Measurements from ENCODE around the gene MTX2. TPM values are rescaled to one million over a fixed set of nuclear protein-coding genes. Genes with fewer than 3 reads are reported as not detected.
"Not testable (repeated sequence)": the region's sequence is repeated elsewhere in the genome, so short reads cannot be mapped to it uniquely, and the experiment has no call there.

The MTX2 gene
- total RNA-seq, 2 donors from 2014 or later: 37.1 to 41.9 TPM

DNA sequence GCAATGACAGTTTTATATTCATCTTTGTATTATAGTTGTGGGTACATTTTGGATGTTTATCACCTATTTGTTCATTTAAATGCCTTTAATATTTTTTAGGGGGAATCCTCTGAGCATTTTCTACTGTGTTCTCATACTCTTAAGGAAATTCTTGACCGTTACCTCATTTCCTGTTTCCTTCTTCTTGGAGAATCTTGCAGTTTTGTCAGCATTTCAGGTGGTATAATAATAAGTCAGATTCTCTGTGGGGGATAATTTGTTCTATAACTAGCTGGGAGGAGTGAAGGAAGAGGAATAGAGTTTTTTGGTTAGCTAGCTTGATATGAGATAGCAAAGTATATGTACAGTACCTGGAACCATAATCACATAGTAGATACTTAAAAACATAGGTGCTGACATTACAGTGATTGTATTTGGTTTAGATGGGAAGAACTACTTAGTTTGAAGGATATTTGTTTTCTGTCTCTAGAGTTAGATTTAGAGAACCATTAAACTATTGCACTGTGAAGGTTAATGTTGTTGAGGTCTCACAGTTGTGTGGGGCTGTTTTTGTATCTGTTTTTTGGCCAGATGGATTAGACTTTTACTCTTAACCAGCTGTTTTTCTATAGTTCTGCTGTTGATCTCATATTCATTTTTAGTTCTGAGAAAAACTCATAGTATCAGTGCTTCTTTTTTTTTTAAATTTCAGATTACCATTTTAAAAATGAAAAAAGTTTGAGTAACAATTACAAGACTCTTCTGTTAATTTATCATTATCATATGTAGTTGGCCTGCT lies 14.2 kb downstream of the MTX2 start:
- DNase-seq (no peak), ATAC-seq (no peak)
- intact Hi-C loops (cut with DNase I): no loop called here

DNA sequence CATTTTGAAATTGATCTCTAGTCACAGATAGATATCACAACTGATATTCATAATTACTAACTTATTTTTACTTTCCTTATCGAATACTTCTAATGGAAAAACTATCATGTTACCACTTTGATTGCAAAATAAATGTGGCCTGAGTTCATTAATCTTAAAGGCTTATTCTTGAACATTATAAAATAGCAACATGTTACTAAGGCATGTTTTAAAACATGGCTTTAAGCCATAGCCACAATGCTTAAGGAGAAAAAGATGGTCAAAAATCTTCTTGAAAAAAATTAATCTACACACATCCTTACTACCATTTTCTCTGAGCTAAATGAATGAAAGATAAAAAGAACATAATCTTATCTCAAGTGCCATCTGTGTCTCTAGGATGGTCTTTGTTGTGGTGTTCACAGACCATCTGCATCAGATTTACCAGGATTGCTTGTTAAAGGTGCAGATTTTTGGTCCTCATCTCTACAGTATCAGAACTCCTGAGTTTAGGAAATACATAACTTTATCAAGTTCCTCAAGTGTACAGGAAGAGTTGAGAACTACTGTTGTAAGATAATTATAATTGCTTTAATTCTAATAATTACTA lies 15.3 kb downstream of the MTX2 start:
- intact Hi-C loops (cut with DNase I): no loop called here
- DNase-seq: no peak
- no peak for ATAC-seq

DNA sequence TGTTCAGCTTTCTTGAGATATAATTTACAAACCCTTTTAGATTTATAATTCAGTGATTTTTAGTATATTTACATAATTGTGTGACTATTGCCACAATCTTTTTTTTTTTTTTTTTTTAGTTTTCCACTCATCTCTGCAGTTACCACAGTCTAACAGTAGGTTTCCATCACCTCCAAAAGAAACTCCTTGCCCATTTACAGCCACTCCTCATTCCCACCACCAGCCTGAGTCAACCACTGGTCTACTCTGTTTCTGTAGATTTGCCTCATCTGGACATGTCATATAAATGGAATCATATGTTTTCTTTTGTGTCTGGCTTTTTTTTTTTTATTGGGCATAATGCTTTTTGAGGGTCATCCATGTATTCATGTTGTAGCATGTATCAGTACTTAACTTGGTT lies 16.1 kb downstream of the MTX2 start:
- ATAC-seq: no peak
- no peak for DNase-seq
- intact Hi-C loops (cut with DNase I): no loop called here

DNA sequence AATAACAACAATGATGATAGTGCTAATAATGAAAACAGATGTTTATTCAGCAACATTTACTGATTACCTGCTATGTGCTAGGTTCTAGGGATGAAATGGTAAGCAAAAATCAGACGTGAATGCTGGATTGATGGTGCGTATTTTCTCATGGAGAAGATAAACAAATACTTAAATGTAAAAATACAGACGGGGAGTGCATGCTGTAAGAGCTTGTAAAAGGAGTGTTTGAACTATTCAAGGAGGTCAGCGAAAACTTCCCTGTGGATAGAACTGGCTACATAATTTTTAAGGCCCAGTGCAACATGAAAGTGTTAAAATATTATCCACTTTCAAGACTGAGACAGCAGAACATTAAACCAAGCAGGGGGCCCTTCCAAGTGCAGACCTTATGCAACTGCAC lies 22.1 kb downstream of the MTX2 start:
- DNase-seq: no peak
- no peak for ATAC-seq
- intact Hi-C loops (cut with DNase I): no loop called here

DNA sequence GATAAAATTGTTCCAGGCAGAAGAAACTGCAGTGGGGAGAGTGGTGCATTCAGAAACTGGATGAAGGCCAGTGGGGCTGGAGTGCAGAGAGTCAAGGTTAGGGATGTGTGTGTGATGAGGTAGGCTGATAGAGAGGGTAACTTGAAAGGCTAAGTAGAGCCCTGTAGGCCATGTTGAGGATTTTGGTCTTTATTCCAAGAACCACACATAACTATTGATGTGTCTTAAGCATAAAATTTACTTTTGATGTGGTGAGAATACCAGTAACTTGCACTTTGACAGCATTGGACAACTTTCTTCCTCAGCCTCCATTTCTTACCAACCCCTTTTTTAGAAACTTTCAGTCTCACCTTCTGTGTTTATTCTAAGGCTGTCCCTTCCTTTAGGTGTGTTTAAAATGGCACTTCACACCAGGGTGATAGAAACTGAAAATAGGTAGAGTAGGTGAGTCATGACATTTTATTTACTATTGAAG lies 22.6 kb downstream of the MTX2 start:
- ATAC-seq (peak in 1 of 2 donors; percentile 44), DNase-seq (no peak)
- intact Hi-C loops (cut with DNase I): no loop called here

DNA sequence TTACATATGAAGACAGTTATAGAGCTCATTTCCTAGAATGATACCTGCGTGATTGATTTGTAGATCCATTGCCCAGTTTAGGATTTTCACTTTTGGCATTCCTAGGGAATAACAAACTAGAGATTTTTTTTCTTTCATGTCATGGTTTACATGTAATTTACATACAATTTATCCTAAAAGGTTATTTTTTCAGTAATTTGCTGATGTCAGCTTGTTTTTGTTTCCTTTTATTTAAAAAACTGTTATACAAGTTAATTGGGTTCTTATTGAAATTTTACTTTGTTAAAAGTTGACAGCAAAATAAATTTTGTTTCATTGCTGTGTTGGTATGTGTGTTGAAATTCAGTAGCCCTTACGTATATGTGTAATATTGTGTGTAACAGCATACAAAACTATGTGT lies 23.4 kb downstream of the MTX2 start:
- ATAC-seq (no peak), DNase-seq (no peak)
- intact Hi-C loops (cut with DNase I): no loop called here

DNA sequence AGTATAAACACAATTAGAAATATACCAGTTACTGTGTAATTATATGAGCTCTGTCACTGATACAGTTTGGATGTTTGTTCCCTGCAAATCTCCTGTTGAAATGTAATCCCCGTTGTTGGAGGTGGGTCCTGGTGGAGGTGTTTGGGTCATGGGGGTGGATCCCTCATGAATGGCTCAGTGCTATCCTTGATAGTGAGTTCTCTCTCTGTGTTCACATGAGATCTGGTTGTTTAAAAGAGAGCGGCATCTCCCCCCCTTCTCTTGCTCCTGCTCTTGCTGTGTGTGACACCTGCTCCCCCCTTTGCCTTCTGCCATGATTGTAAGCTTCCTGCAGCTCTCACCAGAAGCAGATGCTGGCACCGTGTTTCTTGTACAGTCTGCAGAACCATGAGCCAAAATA lies 24.1 kb downstream of the MTX2 start:
- DNase-seq (no peak), ATAC-seq (no peak)
- intact Hi-C loops (cut with DNase I): no loop called here

DNA sequence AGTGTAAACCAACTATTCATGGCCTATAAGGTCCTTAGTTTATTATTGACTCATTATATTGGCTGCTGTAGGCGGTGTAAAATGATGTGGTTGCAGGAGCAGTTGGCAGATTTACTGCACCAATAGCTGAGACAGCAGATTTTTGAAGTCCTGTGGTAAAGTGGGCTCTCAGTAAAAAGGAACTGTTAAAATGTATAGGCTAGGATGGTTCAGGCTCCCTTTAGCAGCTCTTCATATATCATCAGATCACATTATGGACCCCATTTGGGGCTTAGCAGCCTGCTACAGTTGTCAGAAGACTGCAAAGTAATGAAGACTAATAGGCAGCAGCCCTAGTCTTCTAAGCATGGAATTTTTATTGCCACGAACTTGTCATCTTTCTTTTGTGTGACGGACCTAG lies 27.8 kb downstream of the MTX2 start:
- DNase-seq (no peak), ATAC-seq (no peak)
- intact Hi-C loops (cut with DNase I): no loop called here

DNA sequence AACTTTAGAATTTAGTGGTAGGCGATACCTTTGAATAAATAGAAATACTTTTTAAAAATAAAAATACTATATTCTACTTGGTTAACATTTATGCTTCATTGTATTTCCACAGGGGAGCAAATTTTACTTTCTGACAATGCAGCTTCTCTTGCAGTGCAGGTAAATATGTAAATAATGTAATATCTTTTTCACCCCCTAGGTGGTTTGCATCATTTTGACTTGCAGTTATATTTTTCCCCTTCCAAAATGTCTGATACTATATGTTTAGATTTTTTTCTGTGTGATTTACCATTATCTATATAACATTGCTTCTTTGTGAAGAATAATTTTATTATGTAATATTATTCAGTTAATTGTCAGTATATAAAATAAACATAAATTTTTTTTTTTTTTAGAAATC lies 28.5 kb downstream of the MTX2 start:
- intact Hi-C loops (cut with DNase I): no loop called here
- DNase-seq (no peak), ATAC-seq (no peak)

DNA sequence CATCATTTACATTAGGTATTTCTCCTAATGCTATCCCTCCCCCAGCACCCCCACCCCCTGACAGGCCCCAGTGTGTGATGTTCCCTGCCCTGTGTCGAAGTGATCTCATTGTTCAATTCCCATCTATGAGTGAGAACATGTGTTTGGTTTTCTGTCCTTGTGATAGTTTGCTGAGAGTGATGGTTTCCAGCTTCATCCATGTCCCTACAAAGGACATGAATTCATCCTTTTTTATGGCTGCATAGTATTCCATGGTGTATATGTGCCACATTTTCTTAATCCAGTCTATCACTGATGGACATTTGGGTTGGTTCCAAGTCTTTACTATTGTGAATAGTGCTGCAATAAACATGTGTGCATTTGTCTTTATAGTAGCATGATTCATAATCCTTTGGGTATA lies 36.8 kb downstream of the MTX2 start:
- DNase-seq; ATAC-seq; intact Hi-C loops (cut with DNase I): not testable (repeated sequence)

DNA sequence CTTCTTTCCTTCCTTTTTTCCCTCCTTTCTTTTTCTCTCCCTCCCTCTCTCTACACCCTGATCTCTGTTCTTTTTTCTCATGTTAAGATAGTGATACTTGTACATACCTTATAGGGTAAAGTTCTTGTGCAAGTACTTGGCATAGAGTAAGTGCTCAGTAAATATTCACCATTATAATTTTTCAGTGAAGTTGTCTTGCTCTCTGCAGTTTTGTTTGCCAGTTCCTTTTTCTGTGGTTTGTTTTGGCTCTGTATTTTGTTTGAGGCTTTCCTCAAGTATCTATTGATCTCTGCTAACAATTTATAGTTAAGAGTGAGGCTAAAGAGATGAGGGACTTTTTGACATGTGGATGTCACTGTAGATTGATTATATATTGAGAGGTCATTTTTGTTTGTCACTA lies 48.0 kb downstream of the MTX2 start:
- ATAC-seq (no peak), DNase-seq (no peak)
- intact Hi-C loops (cut with DNase I): no loop called here

DNA sequence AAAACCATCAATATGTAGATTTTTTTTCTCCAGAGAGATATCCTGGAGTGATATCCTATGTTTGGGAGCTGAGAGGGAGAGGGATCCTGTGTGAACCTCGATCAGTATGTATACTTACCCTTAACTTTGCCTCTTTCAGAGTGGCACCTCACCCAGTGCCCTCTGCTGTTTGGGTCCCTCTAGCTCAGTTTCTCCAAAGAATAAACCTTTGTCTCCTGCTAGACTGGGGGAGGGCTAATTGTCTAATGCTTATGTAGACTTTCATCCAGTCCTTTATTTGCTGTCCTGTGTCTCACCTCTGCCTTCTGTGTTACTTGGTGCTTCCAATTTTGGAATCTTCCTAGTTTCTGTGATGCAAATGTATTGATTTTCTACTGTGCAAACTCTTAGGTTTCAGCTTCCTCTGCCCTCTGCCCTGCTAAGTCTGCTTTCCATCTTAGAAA lies 48.4 kb downstream of the MTX2 start:
- DNase-seq: no peak
- intact Hi-C loops (cut with DNase I): no loop called here

DNA sequence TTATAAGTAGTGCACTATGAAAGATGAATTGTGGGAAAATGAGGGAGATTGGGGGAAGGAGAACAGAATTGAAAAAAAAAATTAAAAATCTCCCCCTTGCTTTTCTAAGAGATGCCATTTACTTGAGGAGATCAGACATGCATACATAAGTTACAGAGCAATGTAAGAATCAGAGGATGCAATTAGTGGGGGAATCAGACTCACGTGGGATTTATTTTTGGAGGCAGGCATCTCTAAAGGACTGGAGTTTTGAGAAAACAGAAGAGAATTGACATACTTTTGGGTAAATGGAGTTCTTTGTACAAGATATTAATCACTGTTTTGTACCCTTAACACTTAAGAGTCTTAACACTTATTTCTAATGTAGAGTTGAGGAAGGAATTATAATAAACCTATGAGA lies 52.7 kb downstream of the MTX2 start:
- no peak for ATAC-seq
- DNase-seq: no peak
- intact Hi-C loops (cut with DNase I): no loop called here

More for the DNA sequence above, 48.4 kb downstream of the MTX2 start:
- ATAC-seq: no peak

DNA sequence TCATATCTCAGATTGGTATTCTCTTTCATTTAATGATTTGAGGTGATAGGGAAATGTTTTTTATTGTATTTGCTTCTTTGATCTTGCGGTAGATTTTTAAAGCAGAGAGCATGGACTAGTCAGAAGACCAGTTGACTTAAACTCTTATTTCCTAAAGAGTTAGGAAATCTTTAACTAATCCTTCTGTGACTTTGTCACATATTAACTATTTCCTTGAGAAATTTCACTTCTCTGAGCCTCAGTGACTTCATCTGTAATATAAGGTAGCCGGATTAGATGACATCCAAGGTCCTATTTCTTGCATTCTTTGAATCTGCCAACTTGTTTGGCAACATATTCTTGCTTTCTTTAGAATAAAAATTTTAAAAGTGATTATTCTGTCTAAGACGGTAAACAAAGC lies 55.6 kb downstream of the MTX2 start:
- DNase-seq: no peak
- intact Hi-C loops (cut with DNase I): no loop called here
- ATAC-seq: no peak

DNA sequence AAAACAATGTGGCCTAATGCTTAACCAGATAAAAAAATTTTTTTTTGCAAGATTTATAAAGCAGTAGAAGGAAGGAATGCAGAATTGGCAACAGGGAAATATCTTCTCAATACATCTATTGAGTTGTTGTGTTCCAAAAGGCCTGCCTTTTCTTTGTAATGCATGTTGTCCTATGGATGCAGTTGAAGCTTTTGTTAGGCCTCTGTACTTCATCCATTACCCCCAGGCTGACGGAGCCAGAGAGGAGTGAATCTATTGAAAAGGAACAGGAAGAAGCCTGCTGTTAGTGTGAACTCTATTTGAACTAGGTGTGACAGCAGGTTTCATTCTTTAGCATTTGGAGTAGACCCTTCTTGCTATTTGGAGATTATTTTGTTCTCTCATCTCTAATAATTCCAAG lies 56.5 kb downstream of the MTX2 start:
- ATAC-seq: no peak
- no peak for DNase-seq
- intact Hi-C loops (cut with DNase I): no loop called here

DNA sequence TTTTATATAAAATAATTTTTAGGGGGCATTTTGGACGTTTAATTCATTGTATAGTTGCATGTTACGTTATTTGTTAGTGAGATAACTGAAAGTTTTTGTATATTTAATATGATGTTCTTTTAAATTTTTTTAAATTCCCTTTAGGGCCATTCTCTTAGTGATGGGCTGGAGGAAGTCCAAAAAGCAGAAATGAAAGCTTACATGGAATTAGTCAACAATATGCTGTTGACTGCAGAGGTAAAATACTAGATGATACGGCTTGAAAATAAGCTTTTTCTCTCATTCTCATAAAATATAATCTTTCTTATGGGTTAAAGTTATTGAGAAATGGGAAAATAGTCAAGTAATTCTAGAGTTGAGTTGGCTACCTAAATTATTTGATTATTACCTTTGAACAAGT lies 58.9 kb downstream of the MTX2 start:
- intact Hi-C loops (cut with DNase I): no loop called here
- ATAC-seq (no peak), DNase-seq (no peak)

DNA sequence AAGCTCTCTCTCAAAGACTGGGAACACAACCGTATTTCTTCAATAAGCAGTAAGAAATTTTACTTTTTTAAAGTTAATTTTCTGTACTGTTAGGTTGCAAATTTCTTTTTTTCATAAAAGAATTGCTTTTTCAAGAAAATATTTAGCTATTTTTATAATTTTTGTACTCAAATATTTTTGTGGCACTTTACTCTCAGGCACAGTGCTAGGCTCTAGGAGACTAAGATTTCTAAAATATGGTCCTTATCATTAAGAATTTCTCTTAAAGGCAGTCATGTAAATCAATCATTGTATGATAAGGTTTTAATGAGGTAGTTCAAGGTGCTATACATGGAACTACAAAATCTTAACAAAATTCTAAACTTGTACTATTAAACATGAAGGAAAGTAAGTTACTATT lies 61.4 kb downstream of the MTX2 start:
- DNase-seq: no peak

DNA sequence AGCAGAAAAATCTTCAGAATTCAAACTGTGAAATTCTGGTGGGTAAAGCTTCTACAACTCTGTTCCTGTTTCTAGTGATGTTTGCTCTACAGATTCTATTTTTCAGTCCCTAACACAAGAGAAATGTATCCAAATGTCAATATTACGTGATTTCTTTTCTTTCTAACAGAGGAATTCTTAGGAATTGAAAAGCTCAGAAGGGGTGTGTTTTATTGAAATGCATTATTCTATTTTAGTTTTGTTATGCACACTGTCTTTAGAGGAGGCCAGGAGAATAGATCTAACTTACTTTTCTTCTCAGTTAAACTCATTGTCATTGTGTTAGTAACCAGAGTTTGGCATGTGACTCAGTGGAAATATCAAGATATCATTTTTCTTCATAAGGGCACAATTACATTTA lies 62.4 kb downstream of the MTX2 start:
- intact Hi-C loops (cut with DNase I): no loop called here
- DNase-seq (no peak), ATAC-seq (no peak)

More for the DNA sequence above, 61.4 kb downstream of the MTX2 start:
- ATAC-seq: no peak
- intact Hi-C loops (cut with DNase I): no loop called here

DNA sequence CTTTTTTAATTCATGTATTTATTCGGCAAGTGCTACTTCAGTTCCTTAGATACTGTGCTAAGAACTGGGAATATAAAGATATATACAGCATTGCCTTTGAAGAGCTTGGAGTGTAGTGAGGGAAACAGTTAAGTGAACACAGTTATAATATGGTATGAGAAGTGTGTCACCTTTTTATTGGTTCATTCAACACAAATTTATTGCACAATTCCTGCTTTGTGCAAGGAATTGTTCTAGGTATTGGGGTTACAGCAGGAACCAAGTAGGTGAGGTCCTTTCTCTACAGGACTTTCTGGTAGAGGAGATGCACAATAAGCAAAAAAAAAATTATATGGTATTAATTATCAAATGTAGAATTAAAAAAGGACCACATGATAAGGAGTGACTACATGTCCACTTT lies 65.5 kb downstream of the MTX2 start:
- DNase-seq: no peak
- no peak for ATAC-seq
- intact Hi-C loops (cut with DNase I): no loop called here

DNA sequence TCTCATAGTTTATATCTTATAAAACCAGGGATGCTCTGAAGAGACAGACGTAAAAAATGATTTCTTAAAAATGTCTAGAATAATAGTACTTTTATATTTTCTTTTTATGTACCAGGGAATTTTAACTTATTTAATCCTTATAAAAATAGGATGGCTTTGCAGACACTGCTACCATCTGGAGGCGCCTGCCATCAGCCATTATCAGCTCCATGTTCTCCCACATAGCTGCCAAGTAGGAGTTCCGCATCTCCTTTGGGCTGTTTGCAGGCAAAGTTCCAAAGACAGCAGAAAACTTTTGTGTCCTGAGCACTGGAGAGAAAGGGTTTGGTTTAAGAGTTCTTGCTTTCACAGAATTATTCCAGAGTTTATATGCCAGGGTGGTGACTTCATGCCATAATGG lies 69.2 kb downstream of the MTX2 start:
- no peak for ATAC-seq
- no peak for DNase-seq

DNA sequence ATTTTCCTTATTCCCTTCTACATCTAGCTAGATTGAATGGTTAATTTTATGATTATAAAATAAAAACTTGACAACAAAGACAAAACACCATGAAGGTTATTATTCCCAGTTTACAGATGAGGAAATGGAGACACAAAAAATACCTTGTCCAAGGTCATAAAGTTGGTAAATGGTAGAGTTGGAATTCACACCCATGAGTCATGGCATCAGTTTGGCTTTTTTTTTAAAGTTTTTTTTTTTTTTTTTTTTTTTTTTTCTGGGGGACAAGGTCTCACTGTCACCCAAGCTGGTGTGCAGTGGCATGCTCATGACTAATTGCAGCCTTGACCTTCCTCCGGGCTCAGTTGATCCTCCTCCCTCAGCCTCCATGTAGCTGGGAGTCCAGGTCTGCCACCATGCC lies 70.0 kb downstream of the MTX2 start:
- ATAC-seq (no peak), DNase-seq (no peak)
- intact Hi-C loops (cut with DNase I): no loop called here

More for the DNA sequence above, 69.2 kb downstream of the MTX2 start:
- intact Hi-C loops (cut with DNase I): no loop called here

All from left cardiac atrium (tissue), 4 donors.